Measurements from ENCODE around the gene NRCAM. TPM values are rescaled to one million over a fixed set of nuclear protein-coding genes. Genes with fewer than 3 reads are reported as not detected.

The NRCAM gene
- total and polyA plus RNA-seq, 2 of the 13 experiments (the other 11 are each of a cell fraction or from before 2014, with no cell fraction given), result 0.31 to 0.33 TPM

DNA sequence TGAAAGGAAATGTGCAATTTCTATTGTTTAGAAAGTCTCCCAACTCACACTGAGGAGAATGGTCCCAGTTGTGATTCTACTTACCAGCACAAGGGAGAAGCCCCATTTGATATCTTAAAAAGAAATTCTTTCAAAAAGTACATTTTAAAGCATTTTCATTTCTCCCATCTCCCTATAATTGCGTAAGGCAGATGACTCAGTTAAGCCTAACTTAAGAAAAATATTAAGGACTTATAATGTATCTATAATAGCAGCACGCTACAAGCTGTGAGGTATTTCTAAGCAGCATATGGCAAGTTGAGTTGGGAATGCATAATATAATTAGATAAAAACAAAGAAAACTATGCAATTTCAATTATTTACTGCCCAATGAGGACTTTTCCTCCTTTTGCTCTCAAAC is 8.5 kb upstream of the NRCAM start (continued):
- TF ChIP-seq, protein P1, sequence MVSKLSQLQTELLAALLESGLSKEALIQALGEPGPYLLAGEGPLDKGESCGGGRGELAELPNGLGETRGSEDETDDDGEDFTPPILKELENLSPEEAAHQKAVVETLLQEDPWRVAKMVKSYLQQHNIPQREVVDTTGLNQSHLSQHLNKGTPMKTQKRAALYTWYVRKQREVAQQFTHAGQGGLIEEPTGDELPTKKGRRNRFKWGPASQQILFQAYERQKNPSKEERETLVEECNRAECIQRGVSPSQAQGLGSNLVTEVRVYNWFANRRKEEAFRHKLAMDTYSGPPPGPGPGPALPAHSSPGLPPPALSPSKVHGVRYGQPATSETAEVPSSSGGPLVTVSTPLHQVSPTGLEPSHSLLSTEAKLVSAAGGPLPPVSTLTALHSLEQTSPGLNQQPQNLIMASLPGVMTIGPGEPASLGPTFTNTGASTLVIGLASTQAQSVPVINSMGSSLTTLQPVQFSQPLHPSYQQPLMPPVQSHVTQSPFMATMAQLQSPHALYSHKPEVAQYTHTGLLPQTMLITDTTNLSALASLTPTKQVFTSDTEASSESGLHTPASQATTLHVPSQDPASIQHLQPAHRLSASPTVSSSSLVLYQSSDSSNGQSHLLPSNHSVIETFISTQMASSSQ (IDR thresholded peaks at IDR 0.05; ENCODE audit: low read depth), result no peak
- TF ChIP-seq, protein P1 (CRISPR knock-in tag; IDR thresholded peaks at IDR 0.05; ENCODE audit: borderline replicate concordance), result no peak
- no peak for TF ChIP-seq FOXK1 (CRISPR knock-in tag; IDR thresholded peaks at IDR 0.05; ENCODE audit: borderline replicate concordance, low read depth)
- TF ChIP-seq POLR2G (IDR thresholded peaks at IDR 0.05; ENCODE audit: low read depth, low read length), result no peak

DNA sequence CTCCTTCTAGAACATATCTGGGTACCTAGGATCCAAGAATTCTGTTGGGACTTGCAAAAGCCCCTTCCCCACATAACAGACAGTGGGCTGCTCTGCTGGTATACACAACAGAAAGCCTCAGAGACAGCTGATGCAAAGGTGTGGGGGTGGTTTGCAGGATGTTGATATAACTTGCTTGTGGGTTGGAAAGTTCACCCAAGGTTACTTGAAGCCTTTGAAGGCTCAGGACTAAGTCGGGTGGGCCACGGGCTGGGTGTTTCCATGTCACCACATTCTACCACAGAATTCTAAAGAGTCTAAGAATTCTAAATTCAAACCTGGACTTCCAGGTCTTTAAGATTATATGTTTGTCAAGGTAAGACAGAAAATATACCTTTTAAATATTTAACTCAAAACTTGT is 7.4 kb upstream of the NRCAM start:
- no peak overlapping the region for H3K9ac ChIP-seq (ENCODE audit: insufficient read depth, low read depth, low read length)
- H3K4me3 ChIP-seq (replicated peaks in 1 of 3; ENCODE audit: insufficient read depth in 1 of 3, low read depth in 2 of 3, low read length in 3 of 3), result no peak overlapping the region
- H3K4me1 ChIP-seq (ENCODE audit: insufficient read depth, low read length), result no peaks in the 10 kb centered on the region
- ATAC-seq (no peak), FAIRE-seq (no peak), DNase-seq (ENCODE audit: low spot score) (no peak)
- no peaks in the 10 kb centered on the region for H3K9me3 ChIP-seq (ENCODE audit: low read length)
- no peaks in the 10 kb centered on the region for H3K79me2 ChIP-seq (ENCODE audit: insufficient read depth, low read length)
- H3K27me3 ChIP-seq (ENCODE audit: control insufficient read depth in 1 of 2, insufficient read depth in 2 of 2, low read length in 2 of 2), result peaks cover 0 to 6% of the 10 kb centered on the region in 2 experiments; a peak in 1 of 5 replicates
- in situ Hi-C loops (cut with HindIII; ENCODE audit: extremely low pct_ligation_motif_present, low pct_unique_long_range_greater_than_20kb), result no loop called here
- POLR2A ChIA-PET, result no interaction called here
- no peaks in the 10 kb centered on the region for H3K36me3 ChIP-seq (replicated peaks in 1 of 2; ENCODE audit: control insufficient read depth in 1 of 2, insufficient read depth in 2 of 2, low read length in 2 of 2)
- BruUV-seq (replicated peaks), result no TSS peak
- TF ChIP-seq ONECUT2 (CRISPR knock-in tag; IDR thresholded peaks at IDR 0.05) (no peak), ZNF251 (CRISPR knock-in tag; IDR thresholded peaks at IDR 0.05) (no peak), SIX1 (CRISPR knock-in tag; IDR thresholded peaks at IDR 0.05; ENCODE audit: borderline replicate concordance) (no peak), ZNF607 (CRISPR knock-in tag; IDR thresholded peaks at IDR 0.05; ENCODE audit: borderline replicate concordance) (no peak)
- TF ChIP-seq, protein P2, sequence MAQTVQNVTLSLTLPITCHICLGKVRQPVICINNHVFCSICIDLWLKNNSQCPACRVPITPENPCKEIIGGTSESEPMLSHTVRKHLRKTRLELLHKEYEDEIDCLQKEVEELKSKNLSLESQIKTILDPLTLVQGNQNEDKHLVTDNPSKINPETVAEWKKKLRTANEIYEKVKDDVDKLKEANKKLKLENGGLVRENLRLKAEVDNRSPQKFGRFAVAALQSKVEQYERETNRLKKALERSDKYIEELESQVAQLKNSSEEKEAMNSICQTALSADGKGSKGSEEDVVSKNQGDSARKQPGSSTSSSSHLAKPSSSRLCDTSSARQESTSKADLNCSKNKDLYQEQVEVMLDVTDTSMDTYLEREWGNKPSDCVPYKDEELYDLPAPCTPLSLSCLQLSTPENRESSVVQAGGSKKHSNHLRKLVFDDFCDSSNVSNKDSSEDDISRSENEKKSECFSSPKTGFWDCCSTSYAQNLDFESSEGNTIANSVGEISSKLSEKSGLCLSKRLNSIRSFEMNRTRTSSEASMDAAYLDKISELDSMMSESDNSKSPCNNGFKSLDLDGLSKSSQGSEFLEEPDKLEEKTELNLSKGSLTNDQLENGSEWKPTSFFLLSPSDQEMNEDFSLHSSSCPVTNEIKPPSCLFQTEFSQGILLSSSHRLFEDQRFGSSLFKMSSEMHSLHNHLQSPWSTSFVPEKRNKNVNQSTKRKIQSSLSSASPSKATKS (CRISPR knock-in tag; IDR thresholded peaks at IDR 0.05), result no peak
- intact Hi-C loops (cut with micrococcal nuclease; ENCODE audit: unreplicated experiment), result loop anchor here (10.0 kb wide), 1 partner anchor 219 kb away; no protein-coding TSS in a partner anchor
- no peak overlapping the region for H3K27ac ChIP-seq (ENCODE audit: extremely low read length, insufficient read depth, low read length)
- no peak overlapping the region for H2AFZ ChIP-seq (ENCODE audit: low read length)
- H4K20me1 ChIP-seq (ENCODE audit: insufficient read depth, low read length), result no peaks in the 10 kb centered on the region
- H3K4me2 ChIP-seq (ENCODE audit: low read depth, low read length), result no peak overlapping the region
- CTCF ChIA-PET (ENCODE audit: low intra/inter-chr PET ratio, low total read pairs), result no interaction called here
- 0% methylated on average over 2 of the region's 2 CpGs for WGBS (ENCODE audit: low lambda C conversion rate)

Measured in HepG2 (cell line).